Fibroblast of pulmonary artery (primary cell): Measurements from ENCODE around the gene DIRAS2.

Experiments
- DNase-seq: peaks from one replicate; pipeline ENCODE4 v3.0.0-alpha.2; 2010; ENCODE audit warnings: low read depth
- H3K4me3 ChIP-seq: replicated peaks from 2 replicates; pipeline ENCODE4 v1.5.1; 2011; ENCODE audit warnings: low read depth, mild to moderate bottlenecking, control low read depth, low read length, moderate library complexity
- CTCF ChIP-seq: IDR thresholded peaks from 2 replicates; pipeline ENCODE4 v1.5.1; 2011; ENCODE audit warnings: mild to moderate bottlenecking, control low read depth, low read length, inconsistent platforms; ENCODE audit errors: missing control alignments

The DIRAS2 gene

GRCh38 chr9:90593646-90594045, 49.0 kb downstream of the DIRAS2 start:
- no peak overlapping the region for H3K4me3 ChIP-seq
- TF ChIP-seq CTCF, result no peak
- no peak for DNase-seq

- TF ChIP-seq CTCF, result no peak
- no peak overlapping the region for H3K4me3 ChIP-seq
- no peak for DNase-seq
Observed at GRCh38 chr9:90580576-90580975, 62.0 kb downstream of the DIRAS2 start.

DNA sequence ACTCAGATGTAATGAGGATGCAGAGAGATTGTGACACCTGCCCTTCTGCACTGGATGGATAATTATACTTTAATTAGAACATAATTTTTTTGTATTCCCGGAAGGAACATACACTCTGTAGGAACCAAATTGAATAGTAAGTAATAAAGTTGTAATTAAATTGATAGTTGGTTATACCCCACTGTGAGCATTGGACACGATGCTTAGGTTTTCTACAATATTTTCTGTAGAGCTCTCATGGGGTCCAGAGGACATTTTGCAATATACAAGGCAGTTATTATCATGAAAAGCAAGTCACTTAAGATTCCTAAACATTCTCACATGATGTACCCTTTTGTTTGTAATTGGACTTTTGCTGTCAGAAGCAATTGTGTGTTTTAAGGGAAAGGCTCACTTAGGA, 63.4 kb downstream of the DIRAS2 start:
- no peak for TF ChIP-seq CTCF
- H3K4me3 ChIP-seq, result no peak overlapping the region
- no peak for DNase-seq

- no peak for TF ChIP-seq CTCF
- no peak for DNase-seq
- no peak overlapping the region for H3K4me3 ChIP-seq
Observed at GRCh38 chr9:90578126-90578815, 64.4 kb downstream of the DIRAS2 start.

GRCh38 chr9:90569511-90569910, 73.1 kb downstream of the DIRAS2 start:
- TF ChIP-seq CTCF, result no peak
- no peak overlapping the region for H3K4me3 ChIP-seq
- DNase-seq, result no peak

DNA sequence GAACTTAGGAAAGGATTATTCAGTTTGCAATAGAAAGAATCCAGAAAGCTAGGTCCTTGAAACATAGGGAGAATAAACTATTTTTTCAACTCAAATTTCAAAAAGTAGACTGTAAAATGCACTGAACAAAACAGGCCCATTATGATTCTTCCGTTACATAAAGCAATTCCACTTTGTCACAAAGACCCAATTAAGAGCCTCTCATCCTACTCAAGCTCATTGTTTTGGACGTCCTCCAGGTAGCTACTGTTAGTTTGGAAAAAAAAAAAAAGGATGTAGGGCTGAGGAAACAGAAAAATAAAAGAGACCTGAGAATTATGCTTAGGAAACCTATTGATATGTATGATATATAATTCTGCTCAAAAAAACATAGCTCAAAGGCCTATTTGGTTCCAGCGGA, 74.0 kb downstream of the DIRAS2 start:
- DNase-seq, result no peak
- no peak overlapping the region for H3K4me3 ChIP-seq
- no peak for TF ChIP-seq CTCF

DNA sequence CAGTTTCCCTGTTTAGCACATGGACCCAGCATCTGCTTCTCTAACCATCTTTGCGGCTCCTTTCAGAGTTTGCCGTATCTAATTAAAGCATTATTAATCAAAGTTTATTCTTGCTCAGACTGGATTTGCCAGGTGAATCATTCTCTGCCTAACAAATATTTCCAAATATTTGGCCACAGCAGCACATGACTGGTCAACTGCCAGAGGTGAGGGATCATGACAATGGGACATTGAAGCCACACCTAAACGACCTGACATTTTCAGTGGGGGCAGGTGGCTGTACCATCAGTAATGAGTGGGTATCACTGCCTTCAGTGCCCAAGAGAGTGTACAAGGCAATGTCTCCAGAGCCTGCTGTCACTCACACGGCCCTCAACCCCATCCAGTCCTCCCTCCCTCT, 80.4 kb downstream of the DIRAS2 start:
- no peak for DNase-seq
- no peak overlapping the region for H3K4me3 ChIP-seq
- no peak for TF ChIP-seq CTCF
